OCI-LY7 (cell line): ENCODE results near the gene MRPS34.

Source experiments
- CTCF ChIP-seq: fragments of 200-600 bp; sonication (generic); conservative IDR thresholded peaks from 2 replicates; pipeline ENCODE4 v1.5.1; 2014; ENCODE audit warnings: mild to moderate bottlenecking, antibody characterized with exemption, low read length, moderate library complexity, mixed read lengths
- EZH2phosphoT487 ChIP-seq: fragments of 200-600 bp; sonication (generic); IDR thresholded peaks from 2 replicates; pipeline ENCODE4 v1.6.1; 2018; ENCODE audit warnings: low read depth, borderline replicate concordance, mild to moderate bottlenecking, mixed run types, antibody characterized with exemption, low read length, moderate library complexity, mixed read lengths

GRCh38 chr16:1745181-1745899, 27.6 kb downstream of the MRPS34 start:
- TF ChIP-seq CTCF (no peak), EZH2phosphoT487 (no peak)
